GM18526 (cell line): ENCODE data around the gene BMAL1.

Source experiments
- POLR2A ChIP-seq: IDR thresholded peaks from 3 replicates; pipeline ENCODE4 v1.6.1; 2011; ENCODE audit not compliant: insufficient read length; ENCODE audit errors: extremely low read depth

BMAL1 gene

GRCh38 chr11:13405220-13405619 is 127.6 kb downstream of the BMAL1 start:
- no peak for TF ChIP-seq POLR2A

GRCh38 chr11:13415201-13415600 is 137.6 kb downstream of the BMAL1 start:
- no peak for TF ChIP-seq POLR2A

- no peak for TF ChIP-seq POLR2A
These were observed 144.0 kb downstream of the BMAL1 start for GRCh38 chr11:13421561-13421960.

GRCh38 chr11:13423372-13423771 is 145.8 kb downstream of the BMAL1 start:
- no peak for TF ChIP-seq POLR2A

GRCh38 chr11:13427440-13427839 is 149.8 kb downstream of the BMAL1 start:
- TF ChIP-seq POLR2A, result no peak

- no peak for TF ChIP-seq POLR2A
These were observed 151.7 kb downstream of the BMAL1 start for GRCh38 chr11:13429288-13429687.

GRCh38 chr11:13429836-13430235 is 152.2 kb downstream of the BMAL1 start:
- no peak for TF ChIP-seq POLR2A

GRCh38 chr11:13433437-13433836 is 155.8 kb downstream of the BMAL1 start:
- TF ChIP-seq POLR2A, result no peak

- TF ChIP-seq POLR2A, result no peak
These were observed 156.9 kb downstream of the BMAL1 start for GRCh38 chr11:13434247-13435205.
